K562 (cell line): Measurements from ENCODE around the gene DPH1. TPM values are rescaled to one million over a fixed set of nuclear protein-coding genes. Genes with fewer than 3 reads are reported as not detected.

Experiments
- CBFA2T2 ChIP-seq: fragments of 450-650 bp; conservative IDR thresholded peaks from 2 replicates; pipeline ENCODE4 v1.6.1; 2017; ENCODE audit warnings: mild to moderate bottlenecking
- DLX4 ChIP-seq: fragments of 250-450 bp; sonication (Bioruptor Pico); IDR thresholded peaks from 2 replicates; pipeline ENCODE4 v1.6.1; 2021; ENCODE audit warnings: mild to moderate bottlenecking
- FOXM1 ChIP-seq, 2 experiments: fragments of 450-650 bp in 1 of 2; sonication (generic) in 1 of 2; formaldehyde crosslinking in 1 of 2; IDR thresholded peaks; 2 replicates each; pipeline versions ENCODE4 v1.6.1 to v1.9.0; 2017 to 2022; ENCODE audit warnings: low read depth in 2 of 2, mild to moderate bottlenecking in 2 of 2, missing genetic modification reagents in 1 of 2, moderate library complexity in 1 of 2
- HCFC1 ChIP-seq: IDR thresholded peaks from 2 replicates; pipeline ENCODE4 v1.6.1; 2012; ENCODE audit warnings: low read depth, low read length, improper control_type of control experiment
- HSF4 ChIP-seq: fragments of 250-450 bp; sonication (Bioruptor Pico); IDR thresholded peaks from 2 replicates; pipeline ENCODE4 v2.1.2; 2022; ENCODE audit warnings: mild to moderate bottlenecking, moderate library complexity, borderline replicate concordance
- L3MBTL2 ChIP-seq: fragments of 450-650 bp; IDR thresholded peaks from 2 replicates; pipeline ENCODE4 v1.6.1; 2016; ENCODE audit warnings: mild to moderate bottlenecking, moderate library complexity
- MXD1 ChIP-seq: fragments of 250-450 bp; sonication (Bioruptor Pico); IDR thresholded peaks from 2 replicates; pipeline ENCODE4 v1.8.0; 2021; ENCODE audit warnings: borderline replicate concordance, mild to moderate bottlenecking, moderate library complexity; ENCODE audit not compliant: poor library complexity, severe bottlenecking
- NKRF ChIP-seq: fragments of 450-650 bp; IDR thresholded peaks from 2 replicates; pipeline ENCODE4 v1.6.1; 2016; ENCODE audit warnings: borderline replicate concordance
- REST ChIP-seq, 2 experiments: fragments of 450-650 bp; formaldehyde crosslinking in 1 of 2; IDR thresholded peaks; 2 replicates each; pipeline versions ENCODE4 v1.4.0 to v1.6.1; 2014 to 2020; ENCODE audit warnings: mild to moderate bottlenecking in 2 of 2, borderline replicate concordance in 1 of 2, low read depth in 1 of 2
- SNIP1 ChIP-seq: fragments of 450-650 bp; IDR thresholded peaks from 2 replicates; pipeline ENCODE4 v1.7.1; 2017; ENCODE audit warnings: low read depth, mild to moderate bottlenecking
- STAT5A ChIP-seq: IDR thresholded peaks from 2 replicates; pipeline ENCODE4 v1.6.1; 2012; ENCODE audit warnings: low read length, inconsistent platforms, borderline replicate concordance
- USF2 ChIP-seq: sonication (generic); formaldehyde crosslinking; IDR thresholded peaks from 2 replicates; pipeline ENCODE4 v1.5.0; 2020; ENCODE audit warnings: missing genetic modification reagents
- ZC3H11A ChIP-seq: IDR thresholded peaks from 2 replicates; pipeline ENCODE4 v1.6.1; 2012; ENCODE audit warnings: low read depth, low read length, improper control_type of control experiment
- polyA plus RNA-seq, 8 experiments: library from polyadenylated mRNA; depleted of rRNA in 4 of 8; stranded (reverse) in 5 of 8; unstranded in 3 of 8; fragments of >200 nt; fragmentation: Nextera tagmentation in 2 of 8; fragmentation: Illumina TruSeq in 1 of 8; extraction: Ambion mirVana in 2 of 8; extraction: Trizol in 1 of 8; gene quantifications; 2 replicates each; pipeline versions ENCODE4 v1.2.1 to v1.2.3, GENCODE V29; 2011 to 2014; ENCODE audit warnings: inconsistent platforms in 1 of 8, missing spikeins in 1 of 8
- total RNA-seq, 7 experiments: library from RNA; depleted of rRNA in 6 of 7; stranded (reverse); fragments of >200 nt in 6 of 7; fragmentation: Illumina TruSeq in 2 of 7; extraction: Trizol in 2 of 7; gene quantifications; 2 replicates each; pipeline versions ENCODE4 v1.2.1 to v1.2.3, GENCODE V29; 2011 to 2021; ENCODE audit warnings: low replicate concordance in 1 of 7

The DPH1 gene
- total and polyA plus RNA-seq, 9 of the 15 experiments (the other 6 are each of a cell fraction or from before 2014, with no cell fraction given), result 0.42 to 40.6 (median 20.2) TPM

- TF ChIP-seq REST (IDR thresholded peaks at IDR 0.05; ENCODE audit: borderline replicate concordance), result peak; percentile 98
- no peak for TF ChIP-seq REST (CRISPR knock-in tag; IDR thresholded peaks at IDR 0.05; ENCODE audit: low read depth)
- no peak for TF ChIP-seq HSF4 (CRISPR knock-in tag)
- TF ChIP-seq L3MBTL2, result peak; percentile 86
- peak; percentile 99 for TF ChIP-seq NKRF
- TF ChIP-seq USF2, result peak; percentile 71
- TF ChIP-seq MXD1 (CRISPR knock-in tag), result peak; percentile 99
- no peak for TF ChIP-seq STAT5A
- TF ChIP-seq FOXM1 (IDR thresholded peaks at IDR 0.05; ENCODE audit: low read depth), result peak; percentile 75; the same call in 1 of the 2 replicates
- no peak for TF ChIP-seq FOXM1 (CRISPR knock-in tag; IDR thresholded peaks at IDR 0.05; ENCODE audit: low read depth)
- no peak for TF ChIP-seq DLX4
- no peak for TF ChIP-seq CBFA2T2
- TF ChIP-seq ZC3H11A, result no peak
- no peak for TF ChIP-seq SNIP1
- TF ChIP-seq HCFC1, result peak; percentile 85
These were observed at the start of gene DPH1 (continued) for GRCh38 chr17:2029911-2030778.
